WTC11 (cell line): ENCODE results near the gene FSTL3.
"Not testable (repeated sequence)": the region's sequence is repeated elsewhere in the genome, so short reads cannot be mapped to it uniquely, and the experiment has no call there.

Source experiments
- CREB1 ChIP-seq: sonication (generic); formaldehyde crosslinking; IDR thresholded peaks from 2 replicates; pipeline ENCODE4 v1.8.0; 2023; ENCODE audit warnings: mild to moderate bottlenecking, missing genetic modification reagents
- JUN ChIP-seq: sonication (generic); formaldehyde crosslinking; IDR thresholded peaks from 2 replicates; pipeline ENCODE4 v1.8.0; 2023; ENCODE audit warnings: mild to moderate bottlenecking, missing genetic modification reagents
- MXD4 ChIP-seq: fragments of 250-450 bp; sonication (Bioruptor Pico); IDR thresholded peaks from 2 replicates; pipeline ENCODE4 v1.8.0; 2021; ENCODE audit warnings: mild to moderate bottlenecking, moderate library complexity, borderline replicate concordance
- NFYB ChIP-seq: sonication (generic); formaldehyde crosslinking; conservative IDR thresholded peaks from 2 replicates; pipeline ENCODE4 v1.8.0; 2022; ENCODE audit warnings: low read depth, missing genetic modification reagents
- RELA ChIP-seq: sonication (generic); formaldehyde crosslinking; IDR thresholded peaks from 2 replicates; pipeline ENCODE4 v1.8.1; 2022; ENCODE audit warnings: missing genetic modification reagents, mild to moderate bottlenecking, borderline replicate concordance
- SMAD3 ChIP-seq: sonication (generic); formaldehyde crosslinking; IDR thresholded peaks from 2 replicates; pipeline ENCODE4 v1.8.0; 2022; ENCODE audit warnings: missing genetic modification reagents, mild to moderate bottlenecking, borderline replicate concordance
- SMAD4 ChIP-seq: sonication (generic); formaldehyde crosslinking; IDR thresholded peaks from 2 replicates; pipeline ENCODE4 v1.8.0; 2022; ENCODE audit warnings: mild to moderate bottlenecking, missing genetic modification reagents
- ZNF138 ChIP-seq: sonication (generic); formaldehyde crosslinking; conservative IDR thresholded peaks from 2 replicates; pipeline ENCODE4 v1.8.1; 2022; ENCODE audit warnings: mild to moderate bottlenecking, moderate library complexity, missing genetic modification reagents
- ZNF232 ChIP-seq: sonication (generic); formaldehyde crosslinking; IDR thresholded peaks from 2 replicates; pipeline ENCODE4 v1.8.0; 2022; ENCODE audit warnings: mild to moderate bottlenecking, missing genetic modification reagents
- TF ChIP-seq, protein P1 (sequence below): fragments of 200-600 bp; IDR thresholded peaks from 2 replicates; pipeline ENCODE4 v1.8.0; 2022; ENCODE audit warnings: antibody characterized with exemption
- TF ChIP-seq, protein P2 (sequence below): sonication (generic); formaldehyde crosslinking; conservative IDR thresholded peaks from 2 replicates; pipeline ENCODE4 v1.8.1; 2022; ENCODE audit warnings: mild to moderate bottlenecking, missing genetic modification reagents
- TF ChIP-seq, protein P3 (sequence below): sonication (generic); formaldehyde crosslinking; IDR thresholded peaks from 2 replicates; pipeline ENCODE4 v1.8.1; 2022; ENCODE audit warnings: low read depth, missing genetic modification reagents, borderline replicate concordance

DNA sequence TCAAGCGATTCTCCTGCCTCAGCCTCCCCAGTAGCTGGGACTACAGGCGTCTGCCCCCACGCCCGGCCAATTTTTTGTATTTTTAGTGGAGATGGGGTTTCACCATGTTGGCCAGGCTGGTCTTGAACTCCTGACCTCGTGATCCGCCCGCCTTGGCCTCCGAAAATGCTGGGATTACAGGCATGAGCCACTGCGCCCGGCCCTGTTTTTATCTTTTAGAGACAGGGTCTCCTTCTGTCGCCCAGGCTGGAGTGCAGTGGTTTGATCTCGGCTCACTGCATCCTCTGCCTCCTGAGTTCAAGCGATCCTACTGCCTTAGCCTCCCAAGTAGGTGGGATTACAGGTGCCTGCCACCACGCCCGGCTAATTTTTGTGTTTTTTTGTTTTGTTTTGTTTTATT, 22.3 kb downstream of the FSTL3 start:
- TF ChIP-seq, protein P1, sequence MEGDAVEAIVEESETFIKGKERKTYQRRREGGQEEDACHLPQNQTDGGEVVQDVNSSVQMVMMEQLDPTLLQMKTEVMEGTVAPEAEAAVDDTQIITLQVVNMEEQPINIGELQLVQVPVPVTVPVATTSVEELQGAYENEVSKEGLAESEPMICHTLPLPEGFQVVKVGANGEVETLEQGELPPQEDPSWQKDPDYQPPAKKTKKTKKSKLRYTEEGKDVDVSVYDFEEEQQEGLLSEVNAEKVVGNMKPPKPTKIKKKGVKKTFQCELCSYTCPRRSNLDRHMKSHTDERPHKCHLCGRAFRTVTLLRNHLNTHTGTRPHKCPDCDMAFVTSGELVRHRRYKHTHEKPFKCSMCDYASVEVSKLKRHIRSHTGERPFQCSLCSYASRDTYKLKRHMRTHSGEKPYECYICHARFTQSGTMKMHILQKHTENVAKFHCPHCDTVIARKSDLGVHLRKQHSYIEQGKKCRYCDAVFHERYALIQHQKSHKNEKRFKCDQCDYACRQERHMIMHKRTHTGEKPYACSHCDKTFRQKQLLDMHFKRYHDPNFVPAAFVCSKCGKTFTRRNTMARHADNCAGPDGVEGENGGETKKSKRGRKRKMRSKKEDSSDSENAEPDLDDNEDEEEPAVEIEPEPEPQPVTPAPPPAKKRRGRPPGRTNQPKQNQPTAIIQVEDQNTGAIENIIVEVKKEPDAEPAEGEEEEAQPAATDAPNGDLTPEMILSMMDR, result not testable (repeated sequence)
- not testable (repeated sequence) for TF ChIP-seq JUN (CRISPR knock-in tag); SMAD4; MXD4; ZNF232 (CRISPR knock-in tag); CREB1 (CRISPR knock-in tag); RELA; NFYB; SMAD3 (CRISPR knock-in tag); ZNF138 (CRISPR knock-in tag)
- TF ChIP-seq, protein P2, sequence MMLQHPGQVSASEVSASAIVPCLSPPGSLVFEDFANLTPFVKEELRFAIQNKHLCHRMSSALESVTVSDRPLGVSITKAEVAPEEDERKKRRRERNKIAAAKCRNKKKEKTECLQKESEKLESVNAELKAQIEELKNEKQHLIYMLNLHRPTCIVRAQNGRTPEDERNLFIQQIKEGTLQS (CRISPR knock-in tag), result not testable (repeated sequence)
- TF ChIP-seq, protein P3, sequence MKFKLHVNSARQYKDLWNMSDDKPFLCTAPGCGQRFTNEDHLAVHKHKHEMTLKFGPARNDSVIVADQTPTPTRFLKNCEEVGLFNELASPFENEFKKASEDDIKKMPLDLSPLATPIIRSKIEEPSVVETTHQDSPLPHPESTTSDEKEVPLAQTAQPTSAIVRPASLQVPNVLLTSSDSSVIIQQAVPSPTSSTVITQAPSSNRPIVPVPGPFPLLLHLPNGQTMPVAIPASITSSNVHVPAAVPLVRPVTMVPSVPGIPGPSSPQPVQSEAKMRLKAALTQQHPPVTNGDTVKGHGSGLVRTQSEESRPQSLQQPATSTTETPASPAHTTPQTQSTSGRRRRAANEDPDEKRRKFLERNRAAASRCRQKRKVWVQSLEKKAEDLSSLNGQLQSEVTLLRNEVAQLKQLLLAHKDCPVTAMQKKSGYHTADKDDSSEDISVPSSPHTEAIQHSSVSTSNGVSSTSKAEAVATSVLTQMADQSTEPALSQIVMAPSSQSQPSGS (CRISPR knock-in tag), result not testable (repeated sequence)
